H1 (cell line): Measurements from ENCODE around the gene REELD1. TPM values are rescaled to one million over a fixed set of nuclear protein-coding genes. Genes with fewer than 3 reads are reported as not detected.

ENCODE experiments used
- CTCF ChIA-PET: fragments of 300-600 bp; sonication (Branson Sonifier 250); formaldehyde crosslinking; loops from one replicate; lab custom pipeline; 2021; ENCODE audit not compliant: partially characterized antibody; lab: Charles Lee
- POLR2A ChIA-PET: fragments of 300-600 bp; sonication (Branson Sonifier 250); formaldehyde crosslinking; loops from one replicate; lab custom pipeline; 2021; ENCODE audit warnings: inconsistent platforms; ENCODE audit not compliant: partially characterized antibody; lab: Charles Lee
- DNase-seq, 2 experiments: peaks; one replicate each; pipeline versions ENCODE4 v3.0.0 to v3.0.0-alpha.2; 2010 to 2022; ENCODE audit warnings: low spot score in 2 of 2, low read depth in 1 of 2, mixed read lengths in 1 of 2
- FAIRE-seq: peaks from 2 replicates; lab custom pipeline; 2011; peaks lifted over from hg19 to GRCh38; lab: Jason Lieb, UNC
- H2AFZ ChIP-seq: 2 replicates; pipeline ENCODE4 v1.8.1; 2012; ENCODE audit warnings: low read length, inconsistent platforms
- H2AK5ac ChIP-seq: 2 replicates; pipeline ENCODE4 v1.6.1; 2013; ENCODE audit warnings: low read depth, low read length
- H2BK120ac ChIP-seq: replicated peaks from 2 replicates; pipeline ENCODE3; 2013; ENCODE audit warnings: low read depth, low read length, inconsistent platforms
- H2BK12ac ChIP-seq: 2 replicates; pipeline ENCODE4 v1.6.1; 2013; ENCODE audit warnings: low read depth, low read length
- H2BK15ac ChIP-seq: 2 replicates; pipeline ENCODE4 v1.6.1; 2013; ENCODE audit warnings: low read length
- H2BK20ac ChIP-seq: 2 replicates; pipeline ENCODE4 v1.6.1; 2013; ENCODE audit warnings: low read length
- H2BK5ac ChIP-seq: 2 replicates; pipeline ENCODE4 v1.6.1; 2013; ENCODE audit warnings: low read depth, low read length
- H3K14ac ChIP-seq: 2 replicates; pipeline ENCODE4 v1.6.1; 2013; ENCODE audit warnings: inconsistent platforms; ENCODE audit not compliant: insufficient read length
- H3K18ac ChIP-seq: 2 replicates; pipeline ENCODE4 v1.6.1; 2013; ENCODE audit warnings: low read length; ENCODE audit errors: extremely low read depth
- H3K23ac ChIP-seq: 2 replicates; pipeline ENCODE4 v1.6.1; 2013; ENCODE audit warnings: inconsistent platforms; ENCODE audit not compliant: insufficient read length
- H3K23me2 ChIP-seq: 2 replicates; pipeline ENCODE4 v1.6.1; 2013; ENCODE audit warnings: low read depth, low read length
- H3K27ac ChIP-seq: 2 replicates; pipeline ENCODE4 v1.6.1; 2011; ENCODE audit warnings: low read depth, low read length, inconsistent platforms
- H3K27me3 ChIP-seq, 4 experiments: replicated peaks in 1 of 4; 1 replicate in 1 of 4; 2 replicates in 3 of 4; pipeline versions ENCODE4 v1.6.1 to v1.8.1; 2011 to 2013; ENCODE audit warnings: low read length in 3 of 4, mild to moderate bottlenecking in 3 of 4, inconsistent platforms in 2 of 4, mixed read lengths in 2 of 4, moderate library complexity in 1 of 4; ENCODE audit not compliant: control insufficient read depth in 3 of 4, insufficient read depth in 3 of 4; ENCODE audit errors: extremely low read depth in 1 of 4
- H3K36me3 ChIP-seq, 4 experiments: 2 replicates each; pipeline versions ENCODE4 v1.6.1 to v1.8.1; 2011 to 2013; ENCODE audit warnings: mild to moderate bottlenecking in 4 of 4, low read length in 3 of 4, moderate library complexity in 2 of 4, control low read depth in 1 of 4, inconsistent platforms in 1 of 4; ENCODE audit not compliant: insufficient read depth in 4 of 4, control insufficient read depth in 2 of 4
- H3K4ac ChIP-seq: replicated peaks from 2 replicates; pipeline ENCODE3; 2013; ENCODE audit warnings: low read length, low read depth, mixed read lengths, inconsistent platforms; ENCODE audit not compliant: insufficient read length
- H3K4me1 ChIP-seq, 4 experiments: replicated peaks in 1 of 4; 1 replicate in 1 of 4; 2 replicates in 3 of 4; pipeline versions ENCODE4 v1.6.1 to v1.8.1; 2011 to 2013; ENCODE audit warnings: low read length in 3 of 4, inconsistent platforms in 2 of 4, mixed read lengths in 1 of 4; ENCODE audit not compliant: insufficient read depth in 4 of 4, control insufficient read depth in 3 of 4
- H3K4me2 ChIP-seq, 2 experiments: 2 replicates each; pipeline versions ENCODE4 v1.6.1 to v1.8.1; 2011 to 2013; ENCODE audit warnings: low read depth in 2 of 2, low read length in 2 of 2, control low read depth in 1 of 2, inconsistent platforms in 1 of 2, mild to moderate bottlenecking in 1 of 2; ENCODE audit not compliant: insufficient read depth in 1 of 2
- H3K4me3 ChIP-seq, 4 experiments: fragments of 200-600, 300-600 bp in 1 of 4; sonication (generic), shearing (Covaris generic), sonication (Bioruptor Twin) in 1 of 4; 2 replicates each; pipeline versions ENCODE4 v1.5.1 to v1.8.1; 2011 to 2016; ENCODE audit warnings: low read length in 4 of 4, low read depth in 3 of 4, control low read depth in 2 of 4, inconsistent platforms in 2 of 4, mild to moderate bottlenecking in 2 of 4, mixed read lengths in 1 of 4, moderate library complexity in 1 of 4; ENCODE audit not compliant: insufficient read depth in 2 of 4; ENCODE audit errors: extremely low read depth in 1 of 4
- H3K56ac ChIP-seq: replicated peaks from 2 replicates; pipeline ENCODE3; 2013; ENCODE audit warnings: low read depth, mild to moderate bottlenecking, mixed read lengths, low read length, inconsistent platforms; ENCODE audit not compliant: insufficient read length
- H3K79me1 ChIP-seq: 2 replicates; pipeline ENCODE4 v1.6.1; 2013; ENCODE audit warnings: low read depth, low read length, control low read depth
- H3K79me2 ChIP-seq, 2 experiments: 2 replicates each; pipeline versions ENCODE4 v1.6.1 to v1.8.1; 2012 to 2013; ENCODE audit warnings: low read length in 2 of 2, mild to moderate bottlenecking in 2 of 2, inconsistent platforms in 1 of 2; ENCODE audit not compliant: insufficient read depth in 2 of 2, control insufficient read depth in 1 of 2
- H3K9ac ChIP-seq, 4 experiments: replicated peaks in 1 of 4; 1 replicate in 1 of 4; 2 replicates in 3 of 4; pipeline versions ENCODE4 v1.6.1 to v1.8.1; 2011 to 2013; ENCODE audit warnings: low read depth in 3 of 4, low read length in 3 of 4, control low read depth in 2 of 4, mild to moderate bottlenecking in 2 of 4, moderate library complexity in 2 of 4, inconsistent platforms in 1 of 4; ENCODE audit errors: extremely low read depth in 1 of 4
- H3K9me3 ChIP-seq, 2 experiments: 2 replicates each; pipeline versions ENCODE4 v1.6.1 to v1.8.1; 2012 to 2013; ENCODE audit warnings: mild to moderate bottlenecking in 2 of 2, moderate library complexity in 2 of 2, control low read depth in 1 of 2, inconsistent platforms in 1 of 2, low read depth in 1 of 2, low read length in 1 of 2, mixed read lengths in 1 of 2; ENCODE audit not compliant: insufficient read depth in 2 of 2
- H4K20me1 ChIP-seq, 2 experiments: replicated peaks in 1 of 2; 2 replicates each; pipeline versions ENCODE3 to v1.8.1; 2011 to 2013; ENCODE audit warnings: inconsistent platforms in 2 of 2, low read length in 2 of 2, mild to moderate bottlenecking in 1 of 2; ENCODE audit not compliant: insufficient read depth in 2 of 2, control insufficient read depth in 1 of 2
- H4K5ac ChIP-seq: 2 replicates; pipeline ENCODE4 v1.6.1; 2013; ENCODE audit warnings: low read length, low read depth, mixed read lengths, inconsistent platforms; ENCODE audit not compliant: insufficient read length
- H4K8ac ChIP-seq: 2 replicates; pipeline ENCODE4 v1.8.0; 2013; ENCODE audit warnings: mild to moderate bottlenecking, moderate library complexity, low read length, inconsistent platforms; ENCODE audit not compliant: insufficient read depth; ENCODE audit errors: extremely low read depth
- H4K91ac ChIP-seq: replicated peaks from 2 replicates; pipeline ENCODE3; 2013; ENCODE audit warnings: low read length, mixed read lengths, inconsistent platforms; ENCODE audit not compliant: insufficient read length
- ASH2L ChIP-seq: fragments of 200-600, 300-600 bp; sonication (generic); IDR thresholded peaks from one replicate; pipeline ENCODE4 v1.7.1; 2017; ENCODE audit warnings: low read length
- CBX8 ChIP-seq: fragments of 300-800, 300-1000 bp; sonication (generic); IDR thresholded peaks from 2 replicates; pipeline ENCODE4 v1.7.1; 2016; ENCODE audit warnings: low read depth, low read length, borderline replicate concordance
- CHD2 ChIP-seq: IDR thresholded peaks from 2 replicates; pipeline ENCODE4 v1.6.1; 2012; ENCODE audit warnings: low read length, improper control_type of control experiment
- CREB1 ChIP-seq: IDR thresholded peaks from 2 replicates; pipeline ENCODE4 v1.6.1; 2012; ENCODE audit warnings: inconsistent platforms
- JUN ChIP-seq: IDR thresholded peaks from 2 replicates; pipeline ENCODE4 v1.6.1; 2011; ENCODE audit warnings: low read depth, mild to moderate bottlenecking, improper control_type of control experiment, low read length
- NRF1 ChIP-seq: IDR thresholded peaks from 2 replicates; pipeline ENCODE4 v1.6.1; 2011; ENCODE audit warnings: mild to moderate bottlenecking, low read depth, low read length, improper control_type of control experiment
- RXRA ChIP-seq: IDR thresholded peaks from 2 replicates; pipeline ENCODE4 v1.6.1; 2011; ENCODE audit warnings: low read depth, mild to moderate bottlenecking, low read length, moderate library complexity; ENCODE audit not compliant: insufficient read depth
- SIRT6 ChIP-seq: IDR thresholded peaks from one replicate; pipeline ENCODE4 v1.7.1; 2012; ENCODE audit warnings: low read length, inconsistent platforms
- SIX5 ChIP-seq: IDR thresholded peaks from 2 replicates; pipeline ENCODE4 v1.6.1; 2011; ENCODE audit warnings: mild to moderate bottlenecking, low read depth, low read length
- SRF ChIP-seq: IDR thresholded peaks from 2 replicates; pipeline ENCODE4 v1.6.1; 2011; ENCODE audit warnings: mild to moderate bottlenecking, low read depth, low read length, moderate library complexity
- TAF7 ChIP-seq: optimal IDR thresholded peaks from 2 replicates; pipeline ENCODE3; 2011; ENCODE audit warnings: low read depth, mild to moderate bottlenecking, inconsistent platforms, low read length, moderate library complexity, borderline replicate concordance
- TCF12 ChIP-seq: IDR thresholded peaks from 2 replicates; pipeline ENCODE4 v1.6.1; 2011; ENCODE audit warnings: low read depth, mild to moderate bottlenecking, low read length
- WGBS, 2 experiments: shearing (Covaris generic) in 1 of 2; methylation state at CpG; one replicate each; pipeline versions ENCODE4 v1.1.6 to v1.1.7; 2013 to 2015; ENCODE audit warnings: low lambda C conversion rate in 2 of 2, mixed read lengths in 2 of 2, inconsistent platforms in 1 of 2, low coverage in 1 of 2, missing lambda C conversion rate in 1 of 2; ENCODE audit not compliant: insufficient replicate concordance in 2 of 2, insufficient coverage in 1 of 2, insufficient read length in 1 of 2; ENCODE audit errors: extremely low coverage in 1 of 2, missing lambda C conversion rate in 1 of 2; 5-methylcytosine and 5-hydroxymethylcytosine counted together
- polyA plus RNA-seq, 7 experiments: library from polyadenylated mRNA; depleted of rRNA in 3 of 7; stranded (reverse) in 5 of 7; unstranded in 2 of 7; fragments of >200 nt in 5 of 7; fragments of 200-250 nt in 2 of 7; gene quantifications; 1 replicate in 5 of 7; 2 replicates in 1 of 7; 4 replicates in 1 of 7; pipeline versions ENCODE4 v1.2.1 to v1.2.3, GENCODE V29; 2011 to 2013; ENCODE audit warnings: missing spikeins in 2 of 7, mixed read lengths in 2 of 7
- total RNA-seq: library from RNA; stranded (reverse); fragmentation: NEBNext Ultra II Directional; extraction: Animal tissue kit (Norgen Biotek cat#: 25700); gene quantifications from 2 replicates; pipeline ENCODE4 v1.2.1, GENCODE V29; 2021

Gene REELD1
- total and polyA plus RNA-seq, 2 of the 8 experiments (the other 6 are each of a cell fraction or from before 2014, with no cell fraction given), result 0.03 TPM; not detected in 1

DNA sequence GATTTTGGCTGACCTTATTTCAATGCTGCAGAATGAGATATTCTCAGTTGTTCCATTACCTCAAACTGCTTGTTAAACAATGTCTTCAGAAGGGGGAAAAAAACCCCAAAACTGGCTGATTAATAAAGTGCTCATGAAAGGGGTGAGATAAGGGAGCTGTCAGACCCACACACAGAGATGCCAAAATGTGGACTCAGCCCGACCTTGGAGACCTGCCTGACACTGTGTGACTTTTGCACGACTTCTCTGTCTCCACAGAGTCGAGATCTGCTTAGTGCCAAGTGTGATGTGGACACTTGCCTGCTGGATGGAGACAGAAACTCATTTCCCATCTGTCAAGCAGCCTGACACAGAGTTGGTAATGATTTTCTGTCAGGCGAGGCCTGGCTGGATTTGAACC, 31.5 kb downstream of the REELD1 start:
- Histone ChIP-seq H2AK5ac (no peak overlapping the region), H3K23ac (no peak overlapping the region), H3K4ac (no peak overlapping the region), H3K56ac (no peak overlapping the region), H3K27me3 (no peaks in the 10 kb centered on the region), H3K23me2 (no peaks in the 10 kb centered on the region), H3K4me1 (peaks cover 0 to 3% (median 0%) of the 10 kb centered on the region in 4 experiments; a peak in 1 of 7 replicates), H2BK20ac (no peak overlapping the region), H4K91ac (no peak overlapping the region), H3K27ac (no peak overlapping the region), H4K20me1 (no peaks in the 10 kb centered on the region), H3K4me2 (no peak overlapping the region), H4K8ac (no peak overlapping the region), H2BK5ac (no peak overlapping the region), H3K79me1 (no peaks in the 10 kb centered on the region), H2BK12ac (no peak overlapping the region), H3K14ac (no peak overlapping the region), H3K9ac (no peak overlapping the region), H4K5ac (no peak overlapping the region), H3K9me3 (no peaks in the 10 kb centered on the region), H2BK15ac (no peak overlapping the region), H3K18ac (no peak overlapping the region), H3K4me3 (no peak overlapping the region), H3K36me3 (no peaks in the 10 kb centered on the region), H3K79me2 (no peaks in the 10 kb centered on the region), H2AFZ (no peak overlapping the region), H2BK120ac (no peak overlapping the region)
- ChIA-PET POLR2A (no interaction called here), CTCF (interaction anchor here (2.0 to 2.8 kb wide), 2 partner anchors 14 to 21 kb away, joined by 6 to 22 read pairs; no protein-coding TSS in a partner anchor)
- FAIRE-seq (no peak), DNase-seq (no peak)
- 77% methylated on average over 4 of the region's 4 CpGs; no CpG with 5 or more reads in 1 of the 2 experiments for WGBS, 2 experiments
- TF ChIP-seq RXRA (no peak), SIX5 (no peak), SRF (no peak), TCF12 (no peak), JUN (no peak), ASH2L (no peak), CHD2 (no peak), CREB1 (no peak), SIRT6 (no peak), TAF7 (no peak), NRF1 (no peak), CBX8 (no peak)
